T-helper 1 cell treated with Interleukin-12 subunit alpha and Interleukin-12 subunit beta and Interleukin-4 antibody, amounts not matched to agents 30 ng/mL and 1 ng/mL, for 36 hours (primary cell): ENCODE measurements around the gene PCSK2. TPM values are rescaled to one million over a fixed set of nuclear protein-coding genes. Genes with fewer than 3 reads are reported as not detected.

Experiments
- intact Hi-C: fragments of 100-400 bp; cut with micrococcal nuclease; formaldehyde crosslinking; loops from one replicate; pipeline ENCODE4 v1.15.1; 2024
- total RNA-seq: library from RNA; stranded (reverse); gene quantifications from 2 replicates; pipeline ENCODE4 v1.2.3, GENCODE V29; 2022

Gene PCSK2
- total RNA-seq, 1 donor from 2014 or later, result not detected

GRCh38 chr20:17529586-17529985 lies 302.7 kb downstream of the PCSK2 start:
- intact Hi-C loops, result no loop called here

- intact Hi-C loops, result loop anchor here (10.0 kb wide), 2 partner anchors 435 to 605 kb away; partner anchors contain the start of genes KAT14, MGME1, PET117 and SNX5
Measured at GRCh38 chr20:17530153-17530552, 303.3 kb downstream of the PCSK2 start.

- intact Hi-C loops, result loop anchor here (1.0 to 10.0 kb wide), 3 partner anchors 26 to 604 kb away; partner anchors contain the start of genes KAT14, MGME1, PET117 and SNX5
Measured at GRCh38 chr20:17530716-17531664, 304.1 kb downstream of the PCSK2 start, which contains the start of gene BFSP1. BFSP1 (minus strand) TSS chr20:17531379; CDS start chr20:17531329, 50 bp downstream.

- intact Hi-C loops, result loop anchor here (1.0 to 10.0 kb wide), 3 partner anchors 26 to 603 kb away; partner anchors contain the start of genes KAT14, MGME1, PET117 and SNX5
Measured at GRCh38 chr20:17531665-17532025, 304.8 kb downstream of the PCSK2 start.

GRCh38 chr20:17533396-17533795 lies 306.6 kb downstream of the PCSK2 start:
- intact Hi-C loops, result loop anchor here (10.0 kb wide), 2 partner anchors 431 to 601 kb away; partner anchors contain the start of genes KAT14, MGME1, PET117 and SNX5

- intact Hi-C loops, result loop anchor here (10.0 kb wide), 2 partner anchors 431 to 601 kb away; partner anchors contain the start of genes KAT14, MGME1, PET117 and SNX5
Measured at GRCh38 chr20:17534077-17534476, 307.2 kb downstream of the PCSK2 start.
